ENCODE data around the gene TPX2. TPM values are rescaled to one million over a fixed set of nuclear protein-coding genes. Genes with fewer than 3 reads are reported as not detected.

The TPX2 gene
- total and polyA plus RNA-seq, 10 of the 15 experiments (the other 5 are each of a cell fraction or from before 2014, with no cell fraction given): 29.7 to 144 (median 89.0) TPM

GRCh38 chr20:31698803-31699718, 40.0 kb upstream of the TPX2 start (continued):
- TF ChIP-seq EP300 (IDR thresholded peaks at IDR 0.05; ENCODE audit: borderline replicate concordance in 1 of 2, control insufficient read depth in 1 of 2, low read depth in 2 of 2, low read length in 2 of 2): no peak
- TF ChIP-seq MEF2A (IDR thresholded peaks at IDR 0.05; ENCODE audit: insufficient read depth, low read depth, low read length): peak; percentile 59; the same call in 1 of the 2 replicates
- no peak for TF ChIP-seq POLR2AphosphoS2 (IDR thresholded peaks at IDR 0.05; ENCODE audit: low read depth, low read length)
- TF ChIP-seq SUPT20H (IDR thresholded peaks at IDR 0.05; ENCODE audit: borderline replicate concordance, control insufficient read depth, low read depth, low read length): no peak
- peak; percentile 45; the same call in 1 of the 2 replicates for TF ChIP-seq RAD51 (IDR thresholded peaks at IDR 0.05)
- TF ChIP-seq FOXK2 (IDR thresholded peaks at IDR 0.05): no peak
- peak; percentile 96 for TF ChIP-seq ATF2 (IDR thresholded peaks at IDR 0.05; ENCODE audit: low read length)
- no peak for TF ChIP-seq ZNF687 (IDR thresholded peaks at IDR 0.05)
- TF ChIP-seq PAX8 (IDR thresholded peaks at IDR 0.05): no peak
- no peak for TF ChIP-seq TCF7 (IDR thresholded peaks at IDR 0.05; ENCODE audit: borderline replicate concordance)
- TF ChIP-seq ASH2L (IDR thresholded peaks at IDR 0.05; ENCODE audit: borderline replicate concordance, low read depth): no peak
- TF ChIP-seq SPI1 (IDR thresholded peaks at IDR 0.05; ENCODE audit: borderline replicate concordance, insufficient read depth, low read depth, low read length): peak; percentile 55; the same call in 1 of the 2 replicates
- TF ChIP-seq ETV6 (conservative IDR thresholded peaks at IDR 0.05 in 1 of 2, IDR thresholded peaks at IDR 0.05 in 1 of 2; ENCODE audit: borderline replicate concordance in 1 of 2, low read depth in 1 of 2): peak in 1 of 2 experiments; percentile 91; a peak in 2 of 4 replicates
- TF ChIP-seq HDGF (IDR thresholded peaks at IDR 0.05): no peak
- TF ChIP-seq ZNF217 (IDR thresholded peaks at IDR 0.05): no peak
- TF ChIP-seq RELB (IDR thresholded peaks at IDR 0.05; ENCODE audit: low read depth): peak; percentile 67
- no peak for TF ChIP-seq ATF3 (IDR thresholded peaks at IDR 0.05; ENCODE audit: borderline replicate concordance, extremely low read depth, low read depth, low read length)
- peak; percentile 62 for TF ChIP-seq RUNX3 (IDR thresholded peaks at IDR 0.05; ENCODE audit: low read length)
- TF ChIP-seq CBFB (IDR thresholded peaks at IDR 0.05; ENCODE audit: low read depth): no peak
- no peak for TF ChIP-seq STAT3 (IDR thresholded peaks at IDR 0.05; ENCODE audit: low read depth, low read length)
- peak; percentile 81 to 82 for TF ChIP-seq IKZF2 (IDR thresholded peaks at IDR 0.05)
- TF ChIP-seq MTA2 (IDR thresholded peaks at IDR 0.05; ENCODE audit: low read depth): peak; percentile 44; the same call in 1 of the 2 replicates
